Osteocyte (in vitro differentiated cells): Measurements from ENCODE around the gene BNIP5. TPM values are rescaled to one million over a fixed set of nuclear protein-coding genes. Genes with fewer than 3 reads are reported as not detected.

ENCODE experiments used
- DNase-seq: peaks from one replicate; pipeline ENCODE4 v3.0.0; 2021; ENCODE audit warnings: mixed read lengths; ENCODE audit not compliant: unreplicated experiment; ENCODE audit errors: extremely low spot score
- H3K27ac Mint-ChIP-seq: one replicate; pipeline ENCODE4 v1.8.0; 2021; ENCODE audit warnings: mild to moderate bottlenecking, mixed read lengths; ENCODE audit not compliant: unreplicated experiment
- H3K27me3 Mint-ChIP-seq: one replicate; pipeline ENCODE4 v1.8.0; 2021; ENCODE audit warnings: mixed read lengths; ENCODE audit not compliant: unreplicated experiment
- H3K36me3 Mint-ChIP-seq: one replicate; pipeline ENCODE4 v1.8.0; 2021; ENCODE audit warnings: mixed read lengths; ENCODE audit not compliant: unreplicated experiment
- H3K4me1 Mint-ChIP-seq: one replicate; pipeline ENCODE4 v1.8.0; 2021; ENCODE audit warnings: mixed read lengths; ENCODE audit not compliant: unreplicated experiment
- H3K4me3 Mint-ChIP-seq: one replicate; pipeline ENCODE4 v1.8.0; 2021; ENCODE audit warnings: mild to moderate bottlenecking, moderate library complexity, mixed read lengths; ENCODE audit not compliant: unreplicated experiment
- H3K9me3 Mint-ChIP-seq: one replicate; pipeline ENCODE4 v1.8.0; 2021; ENCODE audit warnings: mixed read lengths; ENCODE audit not compliant: unreplicated experiment
- CTCF ChIP-seq: fragments of 200-600 bp; sonication (generic); IDR thresholded peaks from 2 replicates; pipeline ENCODE4 v1.5.0; 2021; ENCODE audit warnings: antibody characterized with exemption, mild to moderate bottlenecking, moderate library complexity
- total RNA-seq: library from RNA; stranded (reverse); gene quantifications from 2 replicates; pipeline ENCODE4 v1.2.1, GENCODE V29; 2021

The BNIP5 gene
- total RNA-seq, 1 donor from 2014 or later: not detected

- H3K9me3 Mint-ChIP-seq: no peaks in the 10 kb centered on the region
- H3K36me3 Mint-ChIP-seq: no peaks in the 10 kb centered on the region
- no peak for DNase-seq
- TF ChIP-seq CTCF: no peak
- no peak overlapping the region for H3K4me3 Mint-ChIP-seq
- no peak overlapping the region for H3K27ac Mint-ChIP-seq
- H3K4me1 Mint-ChIP-seq: peaks cover 6% of the 10 kb centered on the region
- peaks cover 79% of the 10 kb centered on the region for H3K27me3 Mint-ChIP-seq
Observed at GRCh38 chr6:36337814-36338213, 1.1 kb upstream of the BNIP5 start.

- Mint-ChIP-seq H3K9me3 (no peaks in the 10 kb centered on the region), H3K4me3 (no peak overlapping the region), H3K27ac (no peak overlapping the region), H3K4me1 (peaks cover 6% of the 10 kb centered on the region), H3K36me3 (no peaks in the 10 kb centered on the region), H3K27me3 (peaks cover 83% of the 10 kb centered on the region)
- no peak for TF ChIP-seq CTCF
- DNase-seq: no peak
Observed at GRCh38 chr6:36336208-36336710, 429 bp downstream of the BNIP5 start.

GRCh38 chr6:36335465-36336207, 1.1 kb downstream of the BNIP5 start:
- Mint-ChIP-seq H3K36me3 (no peaks in the 10 kb centered on the region), H3K4me1 (peaks cover 3% of the 10 kb centered on the region), H3K9me3 (no peaks in the 10 kb centered on the region), H3K27ac (no peak overlapping the region), H3K27me3 (peaks cover 80% of the 10 kb centered on the region), H3K4me3 (no peak overlapping the region)
- no peak for DNase-seq
- TF ChIP-seq CTCF: no peak

DNA sequence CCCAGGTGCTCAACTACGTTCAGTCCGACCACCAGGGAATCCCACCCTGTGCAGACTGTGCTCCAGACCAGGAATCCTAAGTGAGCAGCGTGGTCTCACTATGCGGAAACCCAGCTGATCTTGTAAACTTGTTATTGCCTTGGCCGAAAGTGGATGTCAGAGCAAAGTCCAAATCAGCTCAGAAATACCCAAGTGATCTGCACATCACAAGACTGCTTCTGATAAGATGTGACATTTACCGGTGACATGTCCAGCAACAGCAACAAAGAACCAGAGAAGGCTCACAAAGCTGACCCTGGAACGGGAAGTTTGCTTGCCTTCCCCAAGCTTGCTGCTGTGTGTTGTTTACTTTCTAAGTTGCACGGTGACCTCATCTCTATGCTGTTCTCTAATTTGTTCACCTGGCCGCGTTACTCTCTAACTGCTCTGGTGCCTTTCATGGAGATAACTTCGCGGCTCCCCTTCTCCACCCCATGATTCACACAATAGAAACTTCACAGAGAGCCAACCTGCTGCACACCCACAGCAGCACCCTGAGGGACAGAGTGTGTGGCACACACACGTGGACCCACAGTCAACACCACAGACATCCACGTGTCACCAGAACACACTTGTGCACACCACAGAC, 1.7 kb downstream of the BNIP5 start:
- TF ChIP-seq CTCF: no peak
- H3K4me3 Mint-ChIP-seq: no peak overlapping the region
- DNase-seq: no peak
- H3K9me3 Mint-ChIP-seq: no peaks in the 10 kb centered on the region
- no peaks in the 10 kb centered on the region for H3K36me3 Mint-ChIP-seq
- H3K4me1 Mint-ChIP-seq: no peaks in the 10 kb centered on the region
- peaks cover 73% of the 10 kb centered on the region for H3K27me3 Mint-ChIP-seq
- H3K27ac Mint-ChIP-seq: no peak overlapping the region
